Measurements from ENCODE around the gene HDGFL3. TPM values are rescaled to one million over a fixed set of nuclear protein-coding genes. Genes with fewer than 3 reads are reported as not detected.

The HDGFL3 gene
- total and polyA plus RNA-seq, 10 of the 15 experiments (the other 5 are each of a cell fraction or from before 2014, with no cell fraction given), result 5.6 to 40.6 (median 15.8) TPM

GRCh38 chr15:83104141-83104540 is 103.5 kb downstream of the HDGFL3 start:
- BruUV-seq (replicated peaks), result no TSS peak
- Histone ChIP-seq H3K36me3 (ENCODE audit: control insufficient read depth in 2 of 2, insufficient read depth in 2 of 2, low read length in 1 of 2) (no peaks in the 10 kb centered on the region), H3K4me3 (no peak overlapping the region), H3K9me3 (replicated peaks; ENCODE audit: control insufficient read depth, insufficient read depth, low read length) (no peaks in the 10 kb centered on the region), H3K79me2 (ENCODE audit: control insufficient read depth, insufficient read depth, low read length) (no peaks in the 10 kb centered on the region; the same call in 1 of the 2 replicates), H2AFZ (ENCODE audit: control insufficient read depth, low read depth, low read length) (no peak overlapping the region), H3K27ac (ENCODE audit: control insufficient read depth, insufficient read depth) (no peak overlapping the region), H3K4me1 (ENCODE audit: control insufficient read depth, insufficient read depth, low read length) (peaks cover 22% of the 10 kb centered on the region), H3K27me3 (replicated peaks in 1 of 2; ENCODE audit: control insufficient read depth in 2 of 2, insufficient read depth in 2 of 2, low read length in 1 of 2) (no peaks in the 10 kb centered on the region), H3K4me2 (ENCODE audit: control insufficient read depth, insufficient read depth) (no peak overlapping the region), H4K20me1 (ENCODE audit: control insufficient read depth, insufficient read depth) (no peaks in the 10 kb centered on the region), H3K9ac (ENCODE audit: control insufficient read depth, insufficient read depth, low read length) (no peak overlapping the region)
- POLR2A ChIA-PET, result no interaction called here
- RAD21 ChIA-PET (ENCODE audit: unreplicated experiment), result no interaction called here
- DNase-seq (ENCODE audit: low read depth, low spot score) (no peak), FAIRE-seq (no peak), ATAC-seq (no peak)
- intact Hi-C loops (cut with micrococcal nuclease; ENCODE audit: unreplicated experiment) (no loop called here), in situ Hi-C loops (cut with MboI) (no loop called here)
- 59% methylated on average over 4 of the region's 4 CpGs for WGBS (ENCODE audit: insufficient coverage, insufficient replicate concordance, low lambda C conversion rate, missing lambda C conversion rate)
- SMC1A ChIA-PET (ENCODE audit: uncharacterized antibody, unreplicated experiment), result no interaction called here
- CTCF ChIA-PET, result no interaction called here
- TF ChIP-seq SPI1 (IDR thresholded peaks at IDR 0.05; ENCODE audit: borderline replicate concordance, insufficient read depth, low read depth, low read length) (no peak), HDAC2 (IDR thresholded peaks at IDR 0.05) (no peak), GATAD2B (conservative IDR thresholded peaks at IDR 0.05; ENCODE audit: low read depth) (no peak), POLR2A (IDR thresholded peaks at IDR 0.05; ENCODE audit: low read depth, low read length) (no peak), SIN3A (IDR thresholded peaks at IDR 0.05; ENCODE audit: low read depth, low read length) (no peak), EGR1 (IDR thresholded peaks at IDR 0.05; ENCODE audit: borderline replicate concordance in 1 of 2, low read depth in 2 of 2, low read length in 2 of 2) (no peak), KDM1A (IDR thresholded peaks at IDR 0.05; ENCODE audit: borderline replicate concordance) (no peak), HDAC6 (IDR thresholded peaks at IDR 0.05; ENCODE audit: unreplicated experiment) (no peak), BCLAF1 (IDR thresholded peaks at IDR 0.05) (no peak), REST (IDR thresholded peaks at IDR 0.05; ENCODE audit: low read depth, low read length) (no peak), PRDM15 (CRISPR knock-in tag; IDR thresholded peaks at IDR 0.05) (no peak), TAF1 (IDR thresholded peaks at IDR 0.05; ENCODE audit: borderline replicate concordance, low read depth, low read length) (no peak), SMAD1 (IDR thresholded peaks at IDR 0.05; ENCODE audit: low read depth, partially characterized antibody) (no peak), TBL1XR1 (IDR thresholded peaks at IDR 0.05; ENCODE audit: low read depth, low read length) (no peak), NFIC (IDR thresholded peaks at IDR 0.05; ENCODE audit: low read depth, low read length) (no peak), MYB (IDR thresholded peaks at IDR 0.05; ENCODE audit: borderline replicate concordance, low read depth, low read length) (no peak), LARP7 (IDR thresholded peaks at IDR 0.05) (no peak)
